ENCODE data around the gene B3GNT8. TPM values are rescaled to one million over a fixed set of nuclear protein-coding genes. Genes with fewer than 3 reads are reported as not detected.

The B3GNT8 gene
- total and polyA plus RNA-seq, 2 experiments from 2014 or later = 5.3 to 17.7 TPM

GRCh38 chr19:41420101-41420880, 6.9 kb downstream of the B3GNT8 start:
- Histone ChIP-seq H2AFZ (no peak overlapping the region), H3K9me2 (replicated peaks; ENCODE audit: insufficient read depth) (no peaks in the 10 kb centered on the region), H3K4me1 (ENCODE audit: insufficient read depth) (no peaks in the 10 kb centered on the region), H3K79me2 (peaks cover 12% of the 10 kb centered on the region), H3K4me3 (no peak overlapping the region), H3K27me3 (no peaks in the 10 kb centered on the region), H3K27ac (no peak overlapping the region), H3K9me3 (ENCODE audit: low read depth) (no peaks in the 10 kb centered on the region), H3K36me3 (replicated peaks; ENCODE audit: insufficient read depth, low read depth) (no peaks in the 10 kb centered on the region), H4K20me1 (ENCODE audit: insufficient read depth, poor library complexity, severe bottlenecking) (no peaks in the 10 kb centered on the region), H3K4me2 (no peak overlapping the region)
- TF ChIP-seq EZH2phosphoT487 (IDR thresholded peaks at IDR 0.05; ENCODE audit: low read depth, severe bottlenecking, unreplicated experiment) = no peak
- no peak for TF ChIP-seq CTCF (IDR thresholded peaks at IDR 0.05; ENCODE audit: poor library complexity)
- no peak for TF ChIP-seq EZH2 (IDR thresholded peaks at IDR 0.05; ENCODE audit: borderline replicate concordance)
- DNase-seq (ENCODE audit: low spot score) = no peak
- WGBS (ENCODE audit: low lambda C conversion rate, missing lambda C conversion rate) = 95% methylated on average over 8 of the region's 8 CpGs

- H3K36me3 ChIP-seq (replicated peaks; ENCODE audit: insufficient read depth, low read depth) = no peaks in the 10 kb centered on the region
- H3K27ac ChIP-seq = peak overlapping the region; percentile 82
- 64% methylated on average over 12 of the region's 12 CpGs for WGBS (ENCODE audit: low lambda C conversion rate, missing lambda C conversion rate)
Measured at GRCh38 chr19:41416194-41416674, 10.9 kb downstream of the B3GNT8 start.

GRCh38 chr19:41415154-41415571, 12.0 kb downstream of the B3GNT8 start:
- WGBS (ENCODE audit: low lambda C conversion rate, missing lambda C conversion rate) = 87% methylated on average over 9 of the region's 9 CpGs
- Histone ChIP-seq H2AFZ (no peak overlapping the region), H3K27ac (no peak overlapping the region), H3K4me2 (no peak overlapping the region), H3K9me2 (replicated peaks; ENCODE audit: insufficient read depth) (no peaks in the 10 kb centered on the region), H3K4me3 (no peak overlapping the region), H3K4me1 (ENCODE audit: insufficient read depth) (peaks cover under 1% of the 10 kb centered on the region), H3K27me3 (no peaks in the 10 kb centered on the region), H3K36me3 (replicated peaks; ENCODE audit: insufficient read depth, low read depth) (no peaks in the 10 kb centered on the region), H3K79me2 (no peaks in the 10 kb centered on the region), H4K20me1 (ENCODE audit: insufficient read depth, poor library complexity, severe bottlenecking) (no peaks in the 10 kb centered on the region), H3K9me3 (ENCODE audit: low read depth) (no peaks in the 10 kb centered on the region)
- TF ChIP-seq EZH2 (IDR thresholded peaks at IDR 0.05; ENCODE audit: borderline replicate concordance) (no peak), CTCF (IDR thresholded peaks at IDR 0.05; ENCODE audit: poor library complexity) (no peak), EZH2phosphoT487 (IDR thresholded peaks at IDR 0.05; ENCODE audit: low read depth, severe bottlenecking, unreplicated experiment) (no peak)
- DNase-seq (ENCODE audit: low spot score) = no peak

More at GRCh38 chr19:41416194-41416674, 10.9 kb downstream of the B3GNT8 start:
- peak; percentile 84 for DNase-seq (ENCODE audit: low spot score)
- Histone ChIP-seq H4K20me1 (ENCODE audit: insufficient read depth, poor library complexity, severe bottlenecking) (no peaks in the 10 kb centered on the region), H3K27me3 (no peaks in the 10 kb centered on the region), H3K9me2 (replicated peaks; ENCODE audit: insufficient read depth) (no peaks in the 10 kb centered on the region), H3K79me2 (no peaks in the 10 kb centered on the region), H3K4me2 (no peak overlapping the region), H3K4me3 (no peak overlapping the region), H3K4me1 (ENCODE audit: insufficient read depth) (no peaks in the 10 kb centered on the region), H2AFZ (no peak overlapping the region), H3K9me3 (ENCODE audit: low read depth) (no peaks in the 10 kb centered on the region)
- TF ChIP-seq EZH2 (IDR thresholded peaks at IDR 0.05; ENCODE audit: borderline replicate concordance) (no peak), EZH2phosphoT487 (IDR thresholded peaks at IDR 0.05; ENCODE audit: low read depth, severe bottlenecking, unreplicated experiment) (no peak), CTCF (IDR thresholded peaks at IDR 0.05; ENCODE audit: poor library complexity) (no peak)

Measured in hepatocyte (in vitro differentiated cells).